Muscle layer of colon (tissue), 2 donors: ENCODE results near the gene ST3GAL3.

ENCODE experiments used
- H3K27ac ChIP-seq: one replicate; pipeline ENCODE4 v1.7.0; 2013; ENCODE audit warnings: low read depth, mild to moderate bottlenecking, low read length, moderate library complexity
- H3K27me3 ChIP-seq, 2 donors: one replicate each; pipeline ENCODE4 v1.7.0; 2013; ENCODE audit warnings: low read length in 2 of 2, mild to moderate bottlenecking in 2 of 2; ENCODE audit not compliant: insufficient read depth in 2 of 2, control insufficient read depth in 1 of 2
- H3K36me3 ChIP-seq: one replicate; pipeline ENCODE4 v1.7.0; 2013; ENCODE audit warnings: mild to moderate bottlenecking, low read length; ENCODE audit not compliant: insufficient read depth
- H3K4me1 ChIP-seq: one replicate; pipeline ENCODE4 v1.7.0; 2013; ENCODE audit warnings: mild to moderate bottlenecking, low read length; ENCODE audit not compliant: insufficient read depth
- H3K4me3 ChIP-seq, 2 donors: one replicate each; pipeline ENCODE4 v1.7.0; 2013; ENCODE audit warnings: low read length in 2 of 2, low read depth in 1 of 2, mild to moderate bottlenecking in 1 of 2, moderate library complexity in 1 of 2
- H3K9ac ChIP-seq: one replicate; pipeline ENCODE4 v1.7.0; 2013; ENCODE audit warnings: low read length
- H3K9me3 ChIP-seq: one replicate; pipeline ENCODE4 v1.7.0; 2013; ENCODE audit warnings: mild to moderate bottlenecking, low read length
- donor health status: abdominal sarcoma.
- donor health status: Adenocarcinoma of cecum.

ST3GAL3 gene

DNA sequence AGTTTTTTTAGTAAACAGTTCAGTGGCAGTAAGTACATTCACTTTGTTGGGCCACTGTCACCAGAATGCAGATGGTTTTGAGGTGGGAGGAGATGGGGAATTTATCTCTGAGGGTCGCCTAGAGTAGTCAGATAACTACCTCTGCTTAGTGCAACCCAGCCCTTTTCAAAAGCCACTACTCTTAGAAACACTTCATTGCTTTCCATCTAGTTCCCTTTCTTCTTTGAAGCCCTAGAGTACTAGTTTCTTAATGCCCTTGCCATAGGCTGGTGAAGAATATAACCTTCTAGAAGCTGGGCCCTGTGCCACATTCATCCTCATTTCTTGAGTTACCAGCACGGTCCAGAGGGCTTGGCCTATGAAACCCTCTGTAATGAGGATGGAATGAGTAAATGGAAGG, 28.4 kb upstream of the ST3GAL3 start:
- H3K27me3 ChIP-seq: no peaks in the 10 kb centered on the region
- no peaks in the 10 kb centered on the region for H3K4me1 ChIP-seq
- no peak overlapping the region for H3K4me3 ChIP-seq
- no peak overlapping the region for H3K27ac ChIP-seq
- no peaks in the 10 kb centered on the region for H3K9me3 ChIP-seq
- no peak overlapping the region for H3K9ac ChIP-seq
- H3K36me3 ChIP-seq: peaks cover 63% of the 10 kb centered on the region

DNA sequence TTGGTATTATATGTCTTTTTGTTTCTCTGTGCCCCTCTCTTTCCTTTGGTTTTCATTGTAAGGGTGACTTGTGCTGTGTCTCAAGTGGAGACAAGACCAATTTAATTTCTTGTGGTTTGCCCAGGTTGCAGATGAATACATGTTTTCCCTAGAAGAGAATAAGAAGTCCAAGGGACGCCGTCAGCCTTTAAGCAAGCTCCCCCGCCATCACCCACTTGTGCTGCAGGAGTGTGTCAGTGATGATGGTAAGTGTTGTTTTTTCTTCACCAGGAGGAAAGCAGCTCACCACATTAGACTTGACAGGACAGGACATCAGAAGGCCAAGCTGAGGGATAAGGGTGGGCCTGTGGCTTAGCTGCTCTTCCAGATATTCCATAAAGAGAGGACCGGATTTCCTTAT, 23.8 kb upstream of the ST3GAL3 start:
- H3K27ac ChIP-seq: no peak overlapping the region
- H3K4me1 ChIP-seq: peaks cover 7% of the 10 kb centered on the region
- no peak overlapping the region for H3K9ac ChIP-seq
- H3K9me3 ChIP-seq: no peaks in the 10 kb centered on the region
- no peak overlapping the region for H3K4me3 ChIP-seq
- H3K27me3 ChIP-seq: no peaks in the 10 kb centered on the region
- H3K36me3 ChIP-seq: peaks cover 76% of the 10 kb centered on the region

GRCh38 chr1:43686801-43687200, 20.5 kb upstream of the ST3GAL3 start:
- no peaks in the 10 kb centered on the region for H3K9me3 ChIP-seq
- H3K4me3 ChIP-seq: no peak overlapping the region
- H3K27ac ChIP-seq: no peak overlapping the region
- peaks cover 7% of the 10 kb centered on the region for H3K4me1 ChIP-seq
- H3K9ac ChIP-seq: no peak overlapping the region
- H3K36me3 ChIP-seq: peaks cover 84% of the 10 kb centered on the region
- H3K27me3 ChIP-seq: no peaks in the 10 kb centered on the region

GRCh38 chr1:43687301-43688108, 19.8 kb upstream of the ST3GAL3 start:
- Histone ChIP-seq H3K9ac (no peak overlapping the region), H3K36me3 (peaks cover 85% of the 10 kb centered on the region), H3K4me1 (peaks cover 7% of the 10 kb centered on the region), H3K9me3 (no peaks in the 10 kb centered on the region), H3K27me3 (no peaks in the 10 kb centered on the region), H3K27ac (no peak overlapping the region), H3K4me3 (no peak overlapping the region)

DNA sequence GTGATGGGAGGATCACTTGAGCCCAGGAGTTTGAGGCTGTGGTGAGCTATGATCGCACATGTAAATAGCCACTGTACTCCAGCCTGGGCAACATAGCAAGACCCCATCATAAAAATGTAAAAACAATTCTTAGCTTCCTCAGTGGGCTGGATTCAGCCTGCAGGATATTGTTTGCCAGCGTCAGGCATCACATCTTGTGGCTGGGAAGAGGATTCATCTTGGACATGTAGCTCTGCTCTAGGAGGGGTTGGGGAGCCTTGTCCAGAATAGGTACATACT, 19.3 kb upstream of the ST3GAL3 start:
- no peak overlapping the region for H3K4me3 ChIP-seq
- H3K9ac ChIP-seq: no peak overlapping the region
- peaks cover 7% of the 10 kb centered on the region for H3K4me1 ChIP-seq
- H3K27me3 ChIP-seq: no peaks in the 10 kb centered on the region
- H3K9me3 ChIP-seq: no peaks in the 10 kb centered on the region
- H3K36me3 ChIP-seq: peaks cover 85% of the 10 kb centered on the region
- H3K27ac ChIP-seq: no peak overlapping the region

- Histone ChIP-seq H3K4me3 (no peak overlapping the region), H3K27me3 (no peaks in the 10 kb centered on the region), H3K36me3 (peaks cover 85% of the 10 kb centered on the region), H3K4me1 (peaks cover 7% of the 10 kb centered on the region), H3K27ac (no peak overlapping the region), H3K9ac (no peak overlapping the region), H3K9me3 (no peaks in the 10 kb centered on the region)
These were observed 18.7 kb upstream of the ST3GAL3 start for GRCh38 chr1:43688594-43689000.

DNA sequence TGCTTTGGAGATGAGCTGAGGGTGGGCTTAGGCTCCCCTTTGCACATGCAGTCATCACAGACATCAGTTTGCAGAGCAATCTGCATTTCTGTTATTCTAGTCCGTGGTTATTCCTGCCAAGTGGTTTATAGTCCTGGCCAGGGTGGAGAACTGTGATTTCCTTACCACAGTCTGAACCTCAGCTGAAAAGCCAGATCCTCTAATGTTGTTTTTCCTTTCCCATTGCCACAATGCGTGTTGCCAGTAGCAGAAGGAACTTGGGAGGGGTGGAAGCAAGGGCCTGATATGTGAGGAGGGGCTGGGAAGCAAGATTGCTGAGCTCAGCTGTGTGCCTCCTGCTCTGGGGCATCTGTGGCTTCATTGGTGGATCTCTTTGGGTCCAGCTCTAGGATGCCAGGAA, 18.0 kb upstream of the ST3GAL3 start:
- Histone ChIP-seq H3K36me3 (peaks cover 85% of the 10 kb centered on the region), H3K9me3 (no peaks in the 10 kb centered on the region), H3K9ac (no peak overlapping the region), H3K27me3 (no peaks in the 10 kb centered on the region), H3K4me1 (peaks cover 7% of the 10 kb centered on the region), H3K4me3 (no peak overlapping the region), H3K27ac (no peak overlapping the region)

DNA sequence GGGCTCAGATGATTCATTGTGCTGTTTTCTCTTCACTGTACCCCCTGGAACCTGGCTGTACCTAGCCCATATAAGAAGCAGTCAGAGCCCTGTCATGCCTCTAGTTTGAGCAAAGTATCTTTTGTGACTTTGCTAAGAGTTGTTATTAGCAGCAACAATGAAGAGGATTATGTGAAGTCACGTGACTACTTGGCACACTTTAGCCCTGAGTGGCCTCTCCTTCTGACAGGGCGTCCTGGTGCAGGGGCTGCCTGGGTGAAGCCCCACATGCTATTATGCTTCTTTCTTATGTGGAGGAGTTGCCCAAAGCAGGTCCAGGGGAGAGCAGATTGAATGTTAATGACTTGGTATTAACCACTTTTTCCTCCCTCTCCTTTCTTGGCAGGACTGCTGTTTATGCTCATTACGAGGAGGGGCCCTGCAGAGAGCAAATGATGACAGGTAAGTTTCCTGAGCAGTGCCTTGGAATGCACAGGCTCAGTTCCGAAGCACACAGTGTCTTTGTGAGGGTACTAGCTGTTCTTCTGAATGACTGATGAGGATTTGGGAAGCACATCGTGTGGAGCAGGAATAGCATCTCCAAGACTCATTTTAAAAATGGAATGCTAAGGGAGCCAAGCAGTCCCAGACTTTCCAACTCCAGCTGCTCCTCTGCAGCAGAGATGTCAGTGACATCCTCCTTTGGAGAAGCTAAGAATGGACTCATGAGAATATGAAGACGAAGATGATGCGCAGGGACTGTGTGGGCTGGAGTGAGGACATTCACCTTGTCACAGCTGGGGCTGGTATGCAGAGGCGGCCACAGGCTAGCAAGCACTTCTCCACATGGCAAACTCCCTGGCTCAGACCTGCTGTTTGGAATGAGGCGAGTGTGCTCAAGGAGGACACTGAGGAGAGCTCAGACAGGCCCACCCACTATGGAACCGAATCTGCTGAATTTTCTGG, 15.2 kb upstream of the ST3GAL3 start:
- no peaks in the 10 kb centered on the region for H3K9me3 ChIP-seq
- peaks cover 6% of the 10 kb centered on the region for H3K4me1 ChIP-seq
- peaks cover 98% of the 10 kb centered on the region for H3K36me3 ChIP-seq
- H3K9ac ChIP-seq: no peak overlapping the region
- no peak overlapping the region for H3K4me3 ChIP-seq
- H3K27ac ChIP-seq: no peak overlapping the region
- H3K27me3 ChIP-seq: no peaks in the 10 kb centered on the region

DNA sequence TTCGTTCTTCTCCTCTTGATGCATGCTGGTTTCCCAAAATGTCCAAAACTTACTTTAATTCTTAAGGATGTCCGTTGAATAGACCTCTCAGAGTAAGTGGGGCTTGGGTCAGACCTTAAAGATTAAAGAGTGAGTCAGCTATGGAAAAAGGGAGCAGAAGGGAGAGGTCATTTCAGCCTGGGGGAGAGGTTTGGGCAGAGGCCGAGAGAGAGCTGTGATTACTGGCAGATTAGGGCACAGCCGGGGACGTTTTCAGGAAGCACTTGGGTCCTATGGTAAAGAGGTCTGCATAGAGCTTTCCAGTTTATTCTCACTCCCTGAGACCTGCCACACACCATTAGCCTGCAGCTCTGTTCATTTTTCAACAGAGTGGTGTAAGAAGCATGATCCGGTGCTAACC, 14.0 kb upstream of the ST3GAL3 start:
- no peak overlapping the region for H3K9ac ChIP-seq
- peaks cover 98% of the 10 kb centered on the region for H3K36me3 ChIP-seq
- no peaks in the 10 kb centered on the region for H3K27me3 ChIP-seq
- H3K27ac ChIP-seq: no peak overlapping the region
- no peaks in the 10 kb centered on the region for H3K9me3 ChIP-seq
- no peak overlapping the region for H3K4me3 ChIP-seq
- H3K4me1 ChIP-seq: no peaks in the 10 kb centered on the region

GRCh38 chr1:43699281-43699680, 8.1 kb upstream of the ST3GAL3 start:
- Histone ChIP-seq H3K27me3 (no peaks in the 10 kb centered on the region), H3K36me3 (peaks cover 78% of the 10 kb centered on the region), H3K9me3 (no peaks in the 10 kb centered on the region), H3K4me1 (no peaks in the 10 kb centered on the region), H3K27ac (no peak overlapping the region), H3K4me3 (no peak overlapping the region), H3K9ac (no peak overlapping the region)

DNA sequence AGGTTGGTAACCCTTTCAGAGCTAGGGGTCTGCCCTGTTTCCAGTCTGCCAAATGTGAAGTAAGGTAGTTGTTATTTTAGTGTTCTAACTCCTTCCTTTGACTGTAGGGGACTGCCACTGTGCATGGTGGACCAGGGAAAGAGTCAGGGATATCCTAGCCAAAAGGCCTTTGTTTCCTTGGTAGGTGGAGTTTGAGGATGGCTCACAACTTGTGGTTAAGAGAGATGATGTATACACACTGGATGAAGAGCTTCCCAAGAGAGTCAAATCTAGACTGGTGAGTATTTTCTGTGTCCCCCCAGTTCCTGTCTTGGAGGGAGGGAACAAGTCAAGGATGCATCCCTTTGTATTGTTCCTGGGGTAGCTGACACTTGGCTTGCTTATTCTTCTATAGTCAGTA, 3.5 kb upstream of the ST3GAL3 start:
- no peak overlapping the region for H3K27ac ChIP-seq
- H3K4me3 ChIP-seq: no peak overlapping the region
- H3K27me3 ChIP-seq: no peaks in the 10 kb centered on the region
- no peak overlapping the region for H3K9ac ChIP-seq
- peaks cover 27% of the 10 kb centered on the region for H3K4me1 ChIP-seq
- peaks cover 46% of the 10 kb centered on the region for H3K36me3 ChIP-seq
- no peaks in the 10 kb centered on the region for H3K9me3 ChIP-seq
